ENCODE measurements around the gene PFDN6.
A peak's percentile ranks its signal among the peaks of the same experiment; 100 is the strongest.

The PFDN6 gene

GRCh38 chr6:33333666-33334065 lies 44.3 kb downstream of the PFDN6 start:
- no peak overlapping the region for H3K4me3 Mint-ChIP-seq
- DNase-seq: no peak
- peaks cover 15% of the 10 kb centered on the region for H3K4me1 Mint-ChIP-seq (ENCODE audit: low read depth)
- H3K36me3 Mint-ChIP-seq (ENCODE audit: low read depth): no peaks in the 10 kb centered on the region
- H3K27me3 Mint-ChIP-seq: no peaks in the 10 kb centered on the region
- peak overlapping the region; percentile 29 for H3K27ac Mint-ChIP-seq
- no peaks in the 10 kb centered on the region for H3K9me3 Mint-ChIP-seq

DNA sequence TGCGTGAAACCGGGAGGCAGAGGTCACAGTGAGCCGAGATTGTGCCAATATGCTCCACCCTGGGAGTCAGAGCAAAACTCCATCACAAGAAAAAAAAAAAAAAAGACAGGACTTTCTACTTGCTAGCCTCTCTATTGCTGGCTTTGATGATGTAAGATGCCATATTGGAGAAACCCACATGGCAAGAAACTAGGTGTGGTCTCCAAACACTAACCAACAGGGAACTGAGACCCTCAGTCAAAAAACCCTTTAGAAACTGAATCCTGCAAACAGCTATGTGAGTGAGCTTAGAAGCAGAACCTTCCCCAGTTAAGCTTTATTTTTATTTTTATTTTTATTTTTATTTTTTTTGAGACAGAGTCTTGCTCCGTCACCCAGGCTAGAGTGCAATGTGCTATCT lies 46.5 kb downstream of the PFDN6 start:
- DNase-seq: no peak
- Mint-ChIP-seq H3K27me3 (no peaks in the 10 kb centered on the region), H3K4me3 (no peak overlapping the region), H3K4me1 (ENCODE audit: low read depth) (peaks cover 15% of the 10 kb centered on the region), H3K27ac (no peak overlapping the region), H3K36me3 (ENCODE audit: low read depth) (no peaks in the 10 kb centered on the region), H3K9me3 (no peaks in the 10 kb centered on the region)

GRCh38 chr6:33336495-33336894 lies 47.1 kb downstream of the PFDN6 start:
- Mint-ChIP-seq H3K4me3 (no peak overlapping the region), H3K27ac (no peak overlapping the region), H3K9me3 (no peaks in the 10 kb centered on the region), H3K27me3 (no peaks in the 10 kb centered on the region), H3K4me1 (ENCODE audit: low read depth) (peaks cover 15% of the 10 kb centered on the region), H3K36me3 (ENCODE audit: low read depth) (no peaks in the 10 kb centered on the region)
- no peak for DNase-seq

GRCh38 chr6:33339193-33339592 lies 49.8 kb downstream of the PFDN6 start:
- no peak overlapping the region for H3K27ac Mint-ChIP-seq

More at GRCh38 chr6:33339193-33339592, 49.8 kb downstream of the PFDN6 start:
- no peaks in the 10 kb centered on the region for H3K9me3 Mint-ChIP-seq
- H3K4me1 Mint-ChIP-seq (ENCODE audit: low read depth): peaks cover 11% of the 10 kb centered on the region
- no peaks in the 10 kb centered on the region for H3K36me3 Mint-ChIP-seq (ENCODE audit: low read depth)
- no peaks in the 10 kb centered on the region for H3K27me3 Mint-ChIP-seq
- H3K4me3 Mint-ChIP-seq: no peak overlapping the region
- no peak for DNase-seq
